ENCODE results near the gene FAM234A.

GRCh38 chr16:282491-282890 is 47.9 kb downstream of the FAM234A start:
- TF ChIP-seq CTCF (conservative IDR thresholded peaks at IDR 0.05 in 1 of 2, IDR thresholded peaks at IDR 0.05 in 1 of 2; ENCODE audit: extremely low read depth in 1 of 2, insufficient read depth in 1 of 2, low read depth in 1 of 2, low read length in 2 of 2) (no peak), EZH2 (IDR thresholded peaks at IDR 0.05; ENCODE audit: borderline replicate concordance, low read length) (no peak)
